Measurements from ENCODE around the gene SFN. TPM values are rescaled to one million over a fixed set of nuclear protein-coding genes. Genes with fewer than 3 reads are reported as not detected.

SFN gene
- total RNA-seq, 1 donor from 2014 or later: 4.4 TPM

- Mint-ChIP-seq H3K27ac (no peak overlapping the region), H3K9me3 (no peaks in the 10 kb centered on the region), H3K36me3 (peaks cover 11% of the 10 kb centered on the region)
Measured at GRCh38 chr1:26858160-26858559, 4.8 kb upstream of the SFN start.

GRCh38 chr1:26858891-26859640 lies 3.9 kb upstream of the SFN start:
- no peak overlapping the region for H3K4me3 Mint-ChIP-seq
- H3K9me3 Mint-ChIP-seq: no peaks in the 10 kb centered on the region
- H3K4me1 Mint-ChIP-seq: peaks cover 20% of the 10 kb centered on the region
- H3K36me3 Mint-ChIP-seq: peaks cover 7% of the 10 kb centered on the region
- DNase-seq (ENCODE audit: low spot score in 2 of 2, unreplicated experiment in 2 of 2): no peak
- no peaks in the 10 kb centered on the region for H3K27me3 Mint-ChIP-seq (ENCODE audit: low read depth)
- H3K27ac Mint-ChIP-seq: no peak overlapping the region
- no peak for TF ChIP-seq CTCF (IDR thresholded peaks at IDR 0.05; ENCODE audit: unreplicated experiment)

More at GRCh38 chr1:26858160-26858559, 4.8 kb upstream of the SFN start:
- no peaks in the 10 kb centered on the region for H3K27me3 Mint-ChIP-seq (ENCODE audit: low read depth)
- peaks cover 15% of the 10 kb centered on the region for H3K4me1 Mint-ChIP-seq
- TF ChIP-seq CTCF (IDR thresholded peaks at IDR 0.05; ENCODE audit: unreplicated experiment): no peak
- no peak overlapping the region for H3K4me3 Mint-ChIP-seq
- no peak for DNase-seq (ENCODE audit: low spot score in 2 of 2, unreplicated experiment in 2 of 2)

GRCh38 chr1:26861286-26861701 lies 1.7 kb upstream of the SFN start:
- peaks cover 26% of the 10 kb centered on the region for H3K4me1 Mint-ChIP-seq
- no peaks in the 10 kb centered on the region for H3K27me3 Mint-ChIP-seq (ENCODE audit: low read depth)
- no peak overlapping the region for H3K4me3 Mint-ChIP-seq
- no peaks in the 10 kb centered on the region for H3K36me3 Mint-ChIP-seq
- no peaks in the 10 kb centered on the region for H3K9me3 Mint-ChIP-seq
- no peak overlapping the region for H3K27ac Mint-ChIP-seq
- DNase-seq (ENCODE audit: low spot score in 2 of 2, unreplicated experiment in 2 of 2): no peak
- no peak for TF ChIP-seq CTCF (IDR thresholded peaks at IDR 0.05; ENCODE audit: unreplicated experiment)

GRCh38 chr1:26861889-26862378 lies 1.0 kb upstream of the SFN start:
- Mint-ChIP-seq H3K36me3 (no peaks in the 10 kb centered on the region), H3K27ac (peak overlapping the region; percentile 48), H3K4me3 (no peak overlapping the region), H3K9me3 (no peaks in the 10 kb centered on the region), H3K4me1 (peaks cover 21% of the 10 kb centered on the region), H3K27me3 (ENCODE audit: low read depth) (no peaks in the 10 kb centered on the region)
- no peak for DNase-seq (ENCODE audit: low spot score in 2 of 2, unreplicated experiment in 2 of 2)
- no peak for TF ChIP-seq CTCF (IDR thresholded peaks at IDR 0.05; ENCODE audit: unreplicated experiment)

GRCh38 chr1:26863685-26864077 lies 732 bp downstream of the SFN start:
- Mint-ChIP-seq H3K9me3 (no peaks in the 10 kb centered on the region), H3K36me3 (no peaks in the 10 kb centered on the region), H3K4me1 (peaks cover 23% of the 10 kb centered on the region), H3K27me3 (ENCODE audit: low read depth) (no peaks in the 10 kb centered on the region), H3K4me3 (peak overlapping the region; percentile 85), H3K27ac (no peak overlapping the region)
- TF ChIP-seq CTCF (IDR thresholded peaks at IDR 0.05; ENCODE audit: unreplicated experiment): no peak
- no peak for DNase-seq (ENCODE audit: low spot score in 2 of 2, unreplicated experiment in 2 of 2)
